Chondrocyte (in vitro differentiated cells): ENCODE measurements around the gene HPSE2. TPM values are rescaled to one million over a fixed set of nuclear protein-coding genes. Genes with fewer than 3 reads are reported as not detected.

Source experiments
- DNase-seq: peaks from one replicate; pipeline ENCODE4 v3.0.0; 2021; ENCODE audit warnings: mixed read lengths, low spot score
- H3K27ac Mint-ChIP-seq: one replicate; pipeline ENCODE4 v1.8.0; 2021; ENCODE audit warnings: mild to moderate bottlenecking, moderate library complexity, mixed read lengths; ENCODE audit not compliant: unreplicated experiment
- H3K27me3 Mint-ChIP-seq: 2 replicates; pipeline ENCODE4 v1.8.0; 2021; ENCODE audit warnings: low read depth, mixed read lengths
- H3K36me3 Mint-ChIP-seq: 2 replicates; pipeline ENCODE4 v1.8.0; 2021; ENCODE audit warnings: low read depth, mixed read lengths
- H3K4me1 Mint-ChIP-seq: 2 replicates; pipeline ENCODE4 v1.8.0; 2021; ENCODE audit warnings: low read depth, mild to moderate bottlenecking, mixed read lengths
- H3K4me3 Mint-ChIP-seq: one replicate; pipeline ENCODE4 v1.8.0; 2021; ENCODE audit warnings: mild to moderate bottlenecking, moderate library complexity, mixed read lengths; ENCODE audit not compliant: unreplicated experiment
- H3K9me3 Mint-ChIP-seq: 2 replicates; pipeline ENCODE4 v1.8.0; 2021; ENCODE audit warnings: low read depth, mixed read lengths
- total RNA-seq: library from RNA; stranded (reverse); gene quantifications from 3 replicates; pipeline ENCODE4 v1.2.1, GENCODE V29; 2021
- TF ChIP-seq, protein P1 (sequence below): fragments of 200-600 bp; sonication (generic); IDR thresholded peaks from 2 replicates; pipeline ENCODE4 v1.5.0; 2021; ENCODE audit warnings: antibody characterized with exemption, mild to moderate bottlenecking, moderate library complexity

The HPSE2 gene
- total RNA-seq, 1 donor from 2014 or later = not detected

DNA sequence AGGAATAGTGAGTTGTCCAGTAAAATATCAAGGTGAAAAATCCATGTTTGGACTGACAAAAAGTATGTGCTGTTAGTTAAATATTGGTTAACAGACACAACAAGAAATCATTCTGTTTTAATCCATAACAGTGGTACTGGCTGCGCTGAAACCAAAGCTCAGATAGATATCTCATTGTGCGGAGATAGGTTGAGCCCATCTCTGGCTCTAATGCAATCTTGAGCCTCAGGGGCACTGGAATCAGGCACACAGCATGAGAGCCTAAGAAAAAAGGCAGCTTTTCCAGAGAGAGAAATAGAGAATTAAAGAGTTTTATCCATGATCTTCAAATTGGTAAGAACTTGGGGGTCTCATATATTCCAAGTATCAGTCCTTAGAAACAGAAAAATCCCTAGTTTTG is 373.7 kb downstream of the HPSE2 start:
- Mint-ChIP-seq H3K27me3 (peaks cover 3% of the 10 kb centered on the region), H3K4me3 (no peak overlapping the region), H3K4me1 (no peaks in the 10 kb centered on the region), H3K36me3 (peaks cover 3% of the 10 kb centered on the region), H3K27ac (no peak overlapping the region), H3K9me3 (peaks cover 17% of the 10 kb centered on the region)
- TF ChIP-seq, protein P1, sequence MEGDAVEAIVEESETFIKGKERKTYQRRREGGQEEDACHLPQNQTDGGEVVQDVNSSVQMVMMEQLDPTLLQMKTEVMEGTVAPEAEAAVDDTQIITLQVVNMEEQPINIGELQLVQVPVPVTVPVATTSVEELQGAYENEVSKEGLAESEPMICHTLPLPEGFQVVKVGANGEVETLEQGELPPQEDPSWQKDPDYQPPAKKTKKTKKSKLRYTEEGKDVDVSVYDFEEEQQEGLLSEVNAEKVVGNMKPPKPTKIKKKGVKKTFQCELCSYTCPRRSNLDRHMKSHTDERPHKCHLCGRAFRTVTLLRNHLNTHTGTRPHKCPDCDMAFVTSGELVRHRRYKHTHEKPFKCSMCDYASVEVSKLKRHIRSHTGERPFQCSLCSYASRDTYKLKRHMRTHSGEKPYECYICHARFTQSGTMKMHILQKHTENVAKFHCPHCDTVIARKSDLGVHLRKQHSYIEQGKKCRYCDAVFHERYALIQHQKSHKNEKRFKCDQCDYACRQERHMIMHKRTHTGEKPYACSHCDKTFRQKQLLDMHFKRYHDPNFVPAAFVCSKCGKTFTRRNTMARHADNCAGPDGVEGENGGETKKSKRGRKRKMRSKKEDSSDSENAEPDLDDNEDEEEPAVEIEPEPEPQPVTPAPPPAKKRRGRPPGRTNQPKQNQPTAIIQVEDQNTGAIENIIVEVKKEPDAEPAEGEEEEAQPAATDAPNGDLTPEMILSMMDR = no peak
- no peak for DNase-seq

- Mint-ChIP-seq H3K27me3 (peaks cover 6% of the 10 kb centered on the region), H3K27ac (no peak overlapping the region), H3K36me3 (no peaks in the 10 kb centered on the region), H3K4me3 (no peak overlapping the region), H3K9me3 (no peaks in the 10 kb centered on the region), H3K4me1 (no peaks in the 10 kb centered on the region)
- TF ChIP-seq, protein P1 = no peak
- DNase-seq = no peak
Observed at GRCh38 chr10:98858525-98858924, 377.1 kb downstream of the HPSE2 start.

DNA sequence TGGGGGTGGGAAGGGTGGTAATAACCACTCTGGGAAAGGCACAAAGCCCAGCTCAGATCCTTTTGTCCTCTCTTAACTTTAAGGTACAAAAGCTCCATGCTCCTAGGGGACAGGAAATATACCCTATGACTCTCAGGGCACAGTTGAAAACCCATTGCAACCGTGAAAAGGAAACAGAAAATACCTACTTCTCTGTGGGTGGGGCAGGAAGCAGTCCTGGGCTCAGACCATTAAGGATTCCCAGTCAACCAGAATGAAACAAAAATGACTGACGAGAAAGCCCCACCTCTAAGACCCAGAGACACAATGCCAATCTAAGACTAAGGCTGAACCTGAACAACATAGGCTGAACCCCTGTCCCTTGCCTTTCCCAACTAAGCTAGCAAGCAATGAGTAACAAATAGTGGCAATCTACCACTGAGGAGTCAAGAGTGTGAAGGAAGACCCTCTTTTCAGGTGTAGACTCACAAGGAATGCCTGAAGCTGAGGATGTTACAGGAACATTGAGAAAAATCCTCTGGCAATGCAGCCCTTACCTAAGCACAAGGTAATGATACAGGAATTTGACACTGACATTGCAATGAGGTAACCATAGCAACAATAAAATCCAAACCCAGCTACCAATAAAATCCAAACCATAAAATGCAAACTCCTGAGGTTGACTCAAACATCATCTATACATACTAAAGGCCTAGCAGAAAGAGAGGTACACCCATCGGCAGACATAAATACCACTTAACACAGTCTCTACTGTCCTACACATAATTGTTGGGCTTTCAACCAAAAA is 380.1 kb downstream of the HPSE2 start:
- TF ChIP-seq, protein P1 = no peak
- DNase-seq = no peak
- no peak overlapping the region for H3K27ac Mint-ChIP-seq
- no peak overlapping the region for H3K4me3 Mint-ChIP-seq
- no peaks in the 10 kb centered on the region for H3K4me1 Mint-ChIP-seq
- H3K36me3 Mint-ChIP-seq = no peaks in the 10 kb centered on the region
- H3K27me3 Mint-ChIP-seq = peaks cover 5% of the 10 kb centered on the region
- H3K9me3 Mint-ChIP-seq = no peaks in the 10 kb centered on the region

DNA sequence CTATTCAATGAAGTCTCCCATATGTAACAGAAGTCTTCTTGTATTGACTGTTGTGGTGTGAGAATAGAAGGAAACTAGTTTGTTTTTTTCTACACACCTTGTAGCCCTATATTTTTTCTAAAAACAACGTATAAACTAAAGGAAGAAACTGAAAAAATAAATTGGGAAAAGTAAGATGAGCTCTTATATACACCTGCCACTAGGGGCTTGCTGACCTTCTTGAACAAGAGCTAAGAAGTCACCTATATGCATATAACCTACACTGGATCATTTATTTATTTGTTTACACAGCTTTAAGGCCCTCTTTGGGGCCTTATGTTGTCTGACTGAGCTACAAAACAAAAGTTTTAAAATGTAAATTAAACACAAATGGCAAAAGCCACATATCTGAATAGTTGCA is 383.0 kb downstream of the HPSE2 start:
- Mint-ChIP-seq H3K9me3 (no peaks in the 10 kb centered on the region), H3K4me1 (no peaks in the 10 kb centered on the region), H3K36me3 (no peaks in the 10 kb centered on the region), H3K27ac (no peak overlapping the region), H3K4me3 (no peak overlapping the region), H3K27me3 (peaks cover 5% of the 10 kb centered on the region)
- TF ChIP-seq, protein P1 = no peak
- no peak for DNase-seq

- no peak for DNase-seq
- H3K4me1 Mint-ChIP-seq = no peaks in the 10 kb centered on the region
- TF ChIP-seq, protein P1 = no peak
- no peaks in the 10 kb centered on the region for H3K9me3 Mint-ChIP-seq
- H3K27me3 Mint-ChIP-seq = peaks cover 2% of the 10 kb centered on the region
- H3K36me3 Mint-ChIP-seq = no peaks in the 10 kb centered on the region
- H3K4me3 Mint-ChIP-seq = no peak overlapping the region
- no peak overlapping the region for H3K27ac Mint-ChIP-seq
Observed at GRCh38 chr10:98848361-98848760, 387.3 kb downstream of the HPSE2 start.
